ENCODE results near the gene RAB31.

Gene RAB31

DNA sequence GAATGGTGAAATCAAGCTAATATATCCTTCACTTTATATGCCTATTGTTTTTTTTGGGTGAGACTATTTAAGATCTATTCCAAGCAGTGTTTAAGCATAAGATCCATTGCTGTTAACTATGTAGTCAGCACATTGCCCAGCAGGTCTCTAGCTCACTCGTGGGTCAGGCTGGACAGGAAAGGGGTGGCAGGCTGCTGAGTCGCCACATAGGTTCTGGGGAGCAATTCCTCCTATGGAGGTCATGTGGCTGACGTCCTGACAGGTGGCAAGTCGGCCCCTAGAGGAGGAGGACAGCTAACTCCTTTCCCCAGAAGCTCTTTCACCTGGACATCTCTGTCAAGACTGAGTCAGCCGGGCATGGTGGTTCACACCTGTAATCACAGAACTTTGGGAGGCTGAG lies 13.9 kb upstream of the RAB31 start:
- no peak for DNase-seq

- no peak for DNase-seq
These were observed 13.1 kb upstream of the RAB31 start for GRCh38 chr18:9694952-9695495.

- peak; percentile 35 for DNase-seq
These were observed 12.5 kb upstream of the RAB31 start for GRCh38 chr18:9695605-9696004.

GRCh38 chr18:9696112-9696511 lies 12.0 kb upstream of the RAB31 start:
- peak; percentile 36 for DNase-seq

- no peak for DNase-seq
These were observed 11.4 kb upstream of the RAB31 start for GRCh38 chr18:9696701-9697100.

DNA sequence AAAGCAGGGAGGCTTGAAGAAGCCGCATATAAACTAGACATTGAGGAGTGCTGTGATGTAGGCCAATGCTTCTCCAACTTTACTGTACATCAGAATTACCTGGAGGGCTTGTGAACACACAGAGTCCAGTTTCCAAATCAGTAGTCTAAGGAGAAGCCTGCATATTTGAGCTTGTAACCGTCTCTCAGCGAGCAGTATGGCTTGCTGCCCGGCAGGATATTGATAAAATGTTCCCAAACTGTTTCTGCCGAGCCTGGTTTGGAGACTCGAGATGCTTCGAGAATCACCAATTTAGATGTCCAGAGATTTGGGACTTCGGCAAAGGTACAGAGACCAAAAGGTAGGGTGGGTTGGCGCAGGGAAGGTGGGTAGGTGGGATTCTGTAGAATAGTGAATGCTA lies 11.0 kb upstream of the RAB31 start:
- DNase-seq, result no peak

DNA sequence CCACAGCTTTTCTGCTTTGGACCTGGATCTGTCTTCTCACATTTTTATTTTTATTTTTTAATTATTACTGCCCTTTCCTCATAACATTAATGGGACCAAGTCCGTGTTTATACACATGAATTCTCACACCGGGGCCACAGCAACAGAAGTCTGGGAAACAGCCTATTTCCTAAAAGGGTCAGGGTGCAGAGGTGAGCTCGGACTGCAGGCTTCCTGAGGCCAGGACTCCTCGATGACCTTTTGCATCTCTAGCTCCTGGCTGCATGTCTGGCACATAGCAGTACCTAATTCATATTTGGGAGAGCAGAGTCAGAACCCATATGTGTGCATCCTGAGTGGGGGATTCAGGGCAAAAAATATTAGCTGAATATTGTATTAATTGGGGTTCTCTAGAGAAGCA lies 9.6 kb upstream of the RAB31 start:
- DNase-seq, result no peak

GRCh38 chr18:9700261-9700796 lies 7.8 kb upstream of the RAB31 start:
- DNase-seq, result peak; percentile 64

GRCh38 chr18:9701609-9702349 lies 6.3 kb upstream of the RAB31 start:
- DNase-seq, result no peak

- DNase-seq, result no peak
These were observed 3.6 kb upstream of the RAB31 start for GRCh38 chr18:9704233-9705118.

DNA sequence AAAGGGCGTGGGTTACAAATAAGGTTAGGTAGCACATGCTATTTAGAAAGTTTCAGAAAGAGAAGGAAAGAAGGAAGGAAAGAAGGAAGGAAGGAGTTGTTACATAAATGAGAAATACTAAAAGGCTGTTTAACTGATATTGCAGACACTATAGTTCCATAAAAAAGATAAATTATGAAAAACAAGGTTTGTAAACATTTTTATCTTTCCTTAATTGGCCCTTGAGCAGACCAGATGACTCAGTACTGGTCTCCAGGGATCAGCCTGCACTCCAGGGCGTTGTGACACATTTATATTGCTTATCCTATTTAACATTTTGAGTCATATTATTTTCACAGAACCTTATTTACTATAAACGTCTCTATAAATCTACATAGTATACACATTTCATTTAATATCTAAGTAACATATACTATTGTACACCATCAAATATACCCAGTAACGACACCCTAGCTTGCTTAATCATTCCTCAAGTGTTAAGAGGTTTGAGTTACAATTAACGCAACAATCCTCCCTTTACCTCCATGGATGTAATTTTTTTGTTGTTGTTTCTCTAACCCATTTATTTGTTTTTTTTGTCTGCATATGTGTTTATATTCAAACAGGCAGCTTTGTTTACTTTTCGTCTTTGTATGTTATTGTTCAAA lies 2.8 kb upstream of the RAB31 start:
- DNase-seq, result no peak

GRCh38 chr18:9706081-9706935 lies 1.8 kb upstream of the RAB31 start:
- DNase-seq, result peak; percentile 18

GRCh38 chr18:9707381-9708056 lies 582 bp upstream of the RAB31 start:
- DNase-seq, result peak; percentile 21

DNA sequence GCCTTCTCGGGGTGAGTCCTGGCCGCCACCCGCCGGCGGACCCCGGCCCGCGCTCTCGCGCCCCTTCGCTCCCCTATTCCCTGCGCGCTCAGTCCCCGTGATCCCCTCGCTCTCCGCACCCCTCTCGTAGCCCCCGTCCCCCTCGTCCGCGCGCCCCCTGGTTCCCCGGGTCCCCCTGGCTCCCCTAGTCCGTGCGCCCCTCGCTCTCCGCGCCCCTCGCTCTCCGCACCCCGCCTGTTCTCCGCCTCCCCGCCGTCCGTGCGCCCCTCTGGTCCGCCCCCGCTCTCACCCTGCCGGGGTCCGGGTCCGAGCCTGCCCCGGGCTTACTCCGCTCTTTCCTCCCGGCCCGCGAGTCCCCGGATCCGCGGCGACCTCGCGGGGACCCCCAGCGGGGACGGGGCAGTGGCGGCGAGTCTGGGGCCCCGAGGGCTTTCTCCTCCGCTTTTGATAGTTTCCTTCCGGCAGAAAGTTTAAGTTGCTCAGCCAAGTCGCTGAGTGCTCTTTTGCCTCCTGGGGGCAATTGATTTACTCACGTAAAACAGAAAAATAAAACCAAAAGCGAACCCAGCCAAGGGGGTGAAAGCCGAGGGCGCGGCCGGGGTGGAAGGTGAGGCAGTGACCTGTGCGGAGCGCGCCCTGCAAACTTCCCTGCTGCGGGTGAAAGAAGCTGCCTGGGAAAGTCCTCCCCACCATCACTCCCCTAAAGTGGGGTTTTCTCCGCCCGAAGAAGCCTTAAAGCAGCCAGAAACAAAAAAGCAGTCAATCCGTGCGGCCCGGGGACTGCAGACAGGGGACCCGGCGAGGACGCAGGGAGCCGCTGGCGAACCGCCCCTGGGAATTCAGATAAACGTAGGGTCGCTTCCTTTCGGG lies 568 bp downstream of the RAB31 start:
- peak; percentile 27 for DNase-seq

DNA sequence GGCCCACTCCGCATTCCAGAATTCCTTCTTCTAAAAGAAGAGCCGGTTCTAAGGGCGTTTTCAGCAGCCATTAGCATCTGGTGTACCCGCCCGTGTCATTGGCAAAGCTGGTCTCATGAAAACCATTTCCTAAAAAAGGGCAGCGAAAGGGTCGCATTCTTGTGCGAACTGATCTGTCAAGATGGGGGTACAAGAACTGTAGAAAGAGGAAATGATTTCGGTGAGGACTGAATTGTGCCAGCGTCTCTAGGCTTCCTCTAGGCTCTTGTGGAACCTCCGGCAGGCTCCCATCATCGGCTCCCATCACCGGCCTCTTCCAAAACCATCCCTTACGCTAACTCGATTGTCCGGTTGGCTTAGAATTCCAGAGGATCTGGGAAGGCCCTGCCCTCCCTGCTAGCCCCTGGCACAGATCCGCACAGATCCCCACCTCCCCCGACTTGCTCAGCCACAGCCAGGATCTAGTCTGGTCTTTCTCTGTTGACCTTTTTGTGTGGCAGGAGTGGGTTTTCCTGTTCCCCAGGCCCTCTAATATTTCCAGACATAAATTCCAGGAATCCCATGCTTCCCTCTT lies 1.3 kb downstream of the RAB31 start:
- DNase-seq, result peak; percentile 33

GRCh38 chr18:9710037-9710436 lies 1.9 kb downstream of the RAB31 start:
- no peak for DNase-seq

DNA sequence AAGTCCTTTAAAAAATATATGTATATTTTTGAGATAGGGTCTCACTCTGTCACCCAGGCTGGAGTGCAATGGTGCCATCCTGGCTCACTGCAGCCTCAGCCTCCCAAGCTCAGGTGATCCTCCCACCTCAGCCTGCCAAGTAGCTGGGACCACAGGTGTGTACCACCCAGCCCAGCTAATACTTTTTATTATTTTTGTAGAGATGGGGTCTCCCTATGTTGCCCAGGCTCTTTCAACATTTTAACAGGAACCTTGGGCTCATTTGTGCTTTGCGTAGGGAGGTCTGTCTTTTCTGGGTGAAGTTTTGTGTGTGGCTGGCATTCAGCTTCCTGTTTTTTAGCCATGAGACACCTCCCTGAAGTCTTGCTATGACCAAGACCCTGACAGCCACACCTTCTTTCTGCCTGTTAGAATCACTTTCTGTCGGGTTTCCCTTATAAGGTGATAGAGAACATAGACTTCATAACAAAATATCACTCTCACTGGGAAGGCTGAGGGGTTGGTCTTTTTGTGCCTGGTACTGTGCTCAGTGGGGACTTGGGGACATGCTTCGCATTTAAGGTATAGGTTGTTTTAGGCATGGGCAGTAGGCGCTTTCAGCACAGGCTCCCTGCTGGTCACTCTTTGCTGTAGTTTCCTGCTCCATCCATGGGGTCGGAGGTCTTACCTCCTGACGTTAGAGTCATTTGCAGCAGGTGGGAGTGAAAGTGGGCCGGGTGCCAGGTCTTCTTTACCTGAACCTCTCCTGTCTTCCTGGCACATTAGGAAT lies 3.4 kb downstream of the RAB31 start:
- peak; percentile 60 for DNase-seq

DNA sequence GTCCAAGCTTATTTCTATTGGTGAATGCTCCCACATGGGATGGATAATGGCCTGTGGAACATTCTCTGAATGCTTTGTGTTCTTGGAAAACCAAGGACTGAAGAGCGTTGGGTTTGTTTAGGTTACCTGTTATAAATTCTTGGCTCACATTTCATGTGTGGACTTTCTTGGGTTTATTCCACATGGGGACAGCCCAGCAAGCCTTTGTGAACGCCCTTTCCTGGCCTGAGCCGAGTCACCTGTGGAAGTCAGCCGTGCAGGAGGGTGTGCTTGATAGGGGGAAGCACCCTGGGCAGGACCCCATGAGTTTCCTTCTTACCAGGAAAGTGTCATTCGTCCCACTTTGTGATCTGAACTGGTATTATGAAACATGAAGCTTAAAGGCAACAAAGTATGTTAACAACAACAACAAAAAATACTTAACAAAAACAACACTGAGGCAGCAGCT lies 4.1 kb downstream of the RAB31 start:
- no peak for DNase-seq

GRCh38 chr18:9712611-9713010 lies 4.5 kb downstream of the RAB31 start:
- no peak for DNase-seq
